Activated CD4-positive, CD25-positive, alpha-beta regulatory T cell (primary cell): ENCODE measurements around the gene KCNH2.

Source experiments
- DNase-seq, 4 experiments: peaks; one replicate each; lab custom pipeline; 2025; lab: John Stamatoyannopoulos, UW

Gene KCNH2

DNA sequence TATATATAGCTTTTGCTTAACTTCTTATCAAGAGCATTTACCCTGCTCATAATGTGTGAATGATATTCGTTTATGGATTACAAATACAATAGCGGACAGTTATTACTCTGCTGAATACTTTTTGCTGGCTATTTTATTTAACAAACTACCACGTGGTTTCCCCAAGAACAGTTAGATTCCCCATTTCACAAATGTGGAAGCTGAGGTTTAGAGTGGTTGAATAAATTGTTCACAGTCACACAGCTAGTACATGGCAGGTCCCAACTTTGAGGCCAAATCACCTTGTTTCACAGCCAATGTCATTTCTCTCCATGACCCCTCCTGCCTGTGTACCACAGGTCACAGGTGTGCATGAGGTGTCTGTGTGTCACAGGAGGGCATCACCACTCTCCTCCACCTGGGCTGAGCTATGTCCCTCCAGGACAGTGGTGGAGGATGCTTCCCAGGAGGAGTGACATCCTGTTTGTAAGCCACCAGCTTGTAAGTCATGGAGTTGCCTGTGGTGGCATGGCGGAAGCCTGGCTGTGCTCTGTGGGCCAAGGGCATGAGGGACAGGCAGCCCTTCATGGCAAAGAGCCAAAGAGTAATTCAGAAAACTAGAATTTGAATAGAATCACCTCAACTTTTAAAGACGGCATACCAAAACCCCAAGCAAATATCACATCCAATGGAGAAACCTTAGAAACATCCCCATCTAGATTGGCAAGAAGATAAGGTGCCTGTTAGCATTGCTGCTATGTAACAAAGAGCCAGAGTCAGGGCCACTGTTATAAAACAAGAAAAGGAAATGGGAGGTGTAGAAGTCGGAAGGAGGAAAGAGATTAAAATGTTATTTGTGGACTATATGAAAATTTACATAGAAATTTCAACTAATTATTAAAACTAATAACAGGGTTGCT, 73.9 kb downstream of the KCNH2 start:
- no peak for DNase-seq

DNA sequence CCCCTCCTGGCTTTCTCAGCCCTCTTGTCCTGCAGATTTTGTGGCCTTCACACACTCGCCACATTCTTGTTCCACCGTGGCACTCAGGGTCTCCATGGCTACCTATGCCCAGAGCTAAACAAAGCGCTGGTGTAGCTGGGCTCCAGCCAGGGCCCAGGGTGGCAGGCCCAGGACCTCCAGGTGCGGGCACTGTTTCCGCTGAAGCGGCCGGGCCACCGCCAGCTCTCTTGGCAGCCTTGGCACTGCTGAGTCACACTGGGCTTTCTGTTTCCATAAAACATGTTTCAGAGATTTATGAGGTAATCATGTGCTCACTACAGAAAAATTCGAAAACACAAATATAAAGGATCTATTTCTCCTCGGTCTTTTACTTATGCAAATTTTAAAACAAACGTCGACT, 74.5 kb downstream of the KCNH2 start:
- no peak for DNase-seq

DNA sequence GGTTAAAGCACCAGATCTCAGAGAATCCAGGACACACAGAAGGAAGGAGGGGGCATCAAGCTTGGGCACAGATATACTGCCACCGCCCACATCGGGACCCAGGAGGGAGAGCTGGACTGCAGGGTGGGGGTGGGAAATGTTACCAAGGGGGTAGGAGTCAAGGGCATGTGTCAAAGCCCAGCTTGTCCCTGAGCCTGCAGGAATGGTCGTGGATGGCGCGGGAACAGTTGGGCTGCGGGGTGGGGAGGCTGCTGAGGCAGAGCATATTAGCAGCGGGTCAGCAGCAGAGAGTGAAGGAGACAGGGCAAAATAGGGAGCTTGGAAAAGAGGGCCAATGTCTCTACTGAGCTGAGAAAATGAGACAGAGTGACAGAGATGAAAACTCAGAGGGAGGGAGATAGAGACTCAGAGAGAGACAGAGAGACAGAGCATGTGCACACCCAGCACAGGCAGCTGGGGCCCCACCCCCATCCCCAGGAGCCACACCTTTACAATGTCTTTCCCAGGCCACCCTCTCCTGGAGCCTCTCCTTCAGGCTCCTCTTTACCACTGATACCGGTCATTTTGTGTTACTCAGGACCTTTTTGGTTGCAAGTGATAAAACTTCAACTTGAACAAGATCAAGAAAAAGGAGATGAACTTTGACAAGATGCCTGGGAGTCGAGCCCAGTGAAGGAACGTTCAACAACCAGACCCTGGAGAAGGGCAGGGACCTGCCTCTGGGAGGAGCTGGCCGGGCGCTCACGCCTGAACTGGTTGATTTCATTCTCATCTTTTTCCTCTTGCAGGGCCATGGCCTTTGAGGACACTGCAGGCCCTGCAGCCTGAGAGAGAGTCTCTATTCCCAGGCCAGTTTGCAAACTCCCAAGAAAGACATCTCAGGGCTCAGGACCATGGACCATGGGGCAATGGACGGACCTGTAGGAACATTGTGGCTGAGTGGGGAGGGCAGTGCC, 75.8 kb downstream of the KCNH2 start:
- DNase-seq: no peak

DNA sequence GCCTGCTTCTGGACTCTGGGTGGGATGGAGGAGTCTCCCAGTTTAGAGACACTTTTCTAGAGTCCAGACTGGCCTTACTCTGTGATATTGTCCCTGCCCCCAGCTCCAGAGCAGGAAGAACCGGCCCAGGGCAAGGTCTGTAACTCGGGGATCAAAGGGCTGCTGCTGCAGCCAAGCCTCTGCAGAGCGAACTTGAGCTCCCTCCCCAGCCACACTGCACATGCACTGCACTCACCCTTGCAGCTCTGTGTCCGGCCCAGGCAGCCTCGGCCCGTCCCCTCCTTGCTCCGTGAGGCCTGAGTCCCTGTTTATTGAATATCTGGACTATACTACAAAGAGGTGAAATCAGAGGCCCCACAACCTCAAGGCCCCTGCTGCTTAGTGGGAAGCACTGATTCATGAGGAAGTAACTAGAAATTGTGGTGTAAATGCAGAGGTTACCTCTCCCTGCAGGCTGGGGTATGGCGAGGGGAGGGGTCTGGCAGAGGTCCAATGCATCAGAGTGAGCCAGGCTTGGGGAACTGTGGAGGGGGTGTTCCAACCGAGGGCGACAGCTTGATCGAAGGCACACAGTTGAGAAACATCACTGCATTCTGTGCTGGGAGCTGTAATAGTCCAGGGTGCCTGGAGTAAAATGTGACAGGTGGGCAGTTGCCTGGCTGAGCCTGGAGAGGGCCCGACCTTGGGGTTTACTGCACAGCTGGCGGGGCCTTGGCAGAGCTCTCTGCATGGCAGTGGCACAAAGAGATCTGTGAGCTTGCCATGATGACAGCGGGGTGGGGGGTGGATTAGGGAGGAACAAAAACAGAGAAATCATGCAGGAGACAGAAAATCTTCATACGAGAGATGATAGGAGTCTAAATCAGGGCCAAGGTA, 76.7 kb downstream of the KCNH2 start:
- DNase-seq: no peak

DNA sequence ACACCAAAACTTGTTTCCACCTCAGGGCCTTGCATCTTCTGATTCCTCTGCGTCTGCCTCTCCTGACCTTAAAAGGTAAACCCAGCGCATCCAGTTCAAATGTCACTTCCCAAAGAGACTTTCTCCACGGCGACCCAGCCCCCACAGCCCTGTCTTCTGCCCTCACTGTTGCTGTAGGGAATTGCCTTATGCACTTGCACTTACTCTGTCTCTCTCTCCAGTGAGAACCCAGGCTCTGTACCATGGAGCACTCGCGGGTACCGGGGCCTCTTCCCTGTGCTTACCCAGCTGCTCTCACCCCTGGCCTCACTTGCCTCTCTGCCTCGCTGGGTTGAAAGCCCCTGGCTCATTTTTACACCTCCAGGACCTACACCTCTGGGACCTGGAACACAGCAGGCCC, 77.4 kb downstream of the KCNH2 start:
- DNase-seq: no peak

DNA sequence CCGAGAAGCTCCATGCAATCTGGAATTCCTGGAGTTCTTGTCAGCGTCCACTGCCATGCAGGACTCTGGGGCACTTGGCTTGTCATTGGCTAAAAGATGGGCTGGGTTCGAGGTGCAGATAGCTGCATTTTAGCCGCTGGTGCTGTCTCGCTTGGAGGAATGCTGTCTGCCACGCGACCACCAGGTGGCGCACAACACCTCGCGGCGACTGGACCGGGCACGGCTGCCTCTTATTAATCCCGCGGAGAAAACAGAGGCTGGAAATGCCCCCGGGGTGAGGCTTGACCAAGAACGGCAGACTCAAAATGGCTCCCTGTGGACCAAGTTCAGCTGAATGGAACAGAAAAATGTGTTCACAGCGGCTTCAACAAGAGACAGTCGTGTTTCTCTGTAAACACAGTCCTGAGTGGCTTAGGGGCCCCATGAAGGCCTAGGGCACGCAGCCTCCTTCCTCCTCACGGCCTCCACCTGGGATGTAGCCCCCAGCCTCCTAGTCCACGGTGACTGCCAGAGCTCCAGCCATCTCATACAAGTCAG, 79.6 kb downstream of the KCNH2 start:
- DNase-seq: peak; percentile 56 to 71 (median 64)

DNA sequence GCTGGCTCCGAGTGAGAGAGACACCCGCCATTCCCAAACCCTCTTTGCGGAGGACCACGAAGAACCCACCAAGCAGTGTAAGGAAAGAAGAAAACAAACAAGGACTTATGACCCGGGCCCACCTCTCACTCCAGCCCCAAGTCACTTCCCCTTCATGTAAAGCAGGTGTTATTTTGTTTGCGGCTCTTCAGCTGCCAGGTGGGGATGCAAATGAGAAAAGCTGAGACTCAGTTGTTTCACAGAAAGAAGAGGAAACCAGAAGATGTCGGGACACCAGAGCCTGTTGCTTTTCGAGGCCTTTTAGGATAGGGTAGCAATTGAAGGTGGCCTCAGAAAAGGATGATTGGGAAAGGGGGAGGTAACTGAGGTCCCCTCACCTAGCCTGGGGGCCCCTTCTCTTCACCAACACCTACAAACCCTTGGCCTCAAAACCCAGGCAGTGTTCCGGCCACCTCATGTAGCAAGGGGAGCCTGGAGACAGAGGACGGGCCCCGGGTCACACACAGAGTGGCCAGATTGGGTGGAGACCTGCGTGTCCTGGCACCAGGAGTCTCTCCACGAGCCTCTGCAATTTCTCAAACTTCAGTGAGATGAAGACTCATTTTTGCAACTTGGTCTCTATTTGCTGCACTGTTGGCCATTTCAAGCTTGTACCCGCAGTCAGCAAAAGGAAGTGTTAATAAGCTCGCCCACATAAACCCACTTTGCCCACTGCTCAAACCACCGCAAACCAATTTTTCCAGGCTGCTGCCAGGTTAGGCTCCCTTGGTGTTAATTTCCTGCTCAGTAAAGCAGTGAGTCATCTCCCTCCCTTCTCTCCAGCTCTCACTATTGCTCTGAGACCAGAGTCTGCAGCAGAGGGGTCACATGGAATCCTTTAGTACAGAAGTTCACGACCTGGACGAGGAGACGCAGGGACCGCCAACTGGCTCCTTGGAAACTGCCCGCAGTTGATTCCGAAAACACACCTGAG, 80.3 kb downstream of the KCNH2 start:
- no peak for DNase-seq

DNA sequence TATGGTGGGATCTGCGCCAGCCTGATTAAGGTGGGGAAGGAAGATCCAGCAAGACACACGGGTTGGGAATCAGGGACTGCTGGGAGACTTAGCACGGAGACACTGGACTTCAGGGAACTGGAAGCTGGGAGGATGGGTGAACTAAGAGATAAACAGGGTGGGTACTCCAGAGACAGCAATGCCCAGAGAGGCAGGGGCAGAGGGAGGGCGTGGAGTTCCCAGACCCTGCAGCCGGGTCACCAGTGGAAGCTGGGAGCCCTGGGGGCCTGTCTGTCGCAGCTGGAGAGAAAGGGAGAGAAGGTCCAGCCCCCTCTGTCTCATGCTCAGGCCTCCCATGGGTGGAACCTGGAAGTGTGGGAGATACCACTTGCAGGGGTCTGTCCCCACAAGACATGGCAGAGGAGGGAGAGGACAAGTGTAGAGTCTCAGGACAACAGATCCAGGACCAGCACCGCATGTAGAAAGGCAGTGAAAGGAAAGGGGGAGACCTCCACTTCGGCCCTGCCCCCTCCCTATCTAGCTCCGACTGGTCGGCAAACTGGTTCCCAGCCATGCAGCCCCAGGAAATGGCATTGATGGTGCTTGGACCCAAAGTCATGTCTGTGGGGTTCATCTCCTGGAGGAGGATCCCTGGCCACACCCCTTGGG, 81.4 kb downstream of the KCNH2 start:
- no peak for DNase-seq

DNA sequence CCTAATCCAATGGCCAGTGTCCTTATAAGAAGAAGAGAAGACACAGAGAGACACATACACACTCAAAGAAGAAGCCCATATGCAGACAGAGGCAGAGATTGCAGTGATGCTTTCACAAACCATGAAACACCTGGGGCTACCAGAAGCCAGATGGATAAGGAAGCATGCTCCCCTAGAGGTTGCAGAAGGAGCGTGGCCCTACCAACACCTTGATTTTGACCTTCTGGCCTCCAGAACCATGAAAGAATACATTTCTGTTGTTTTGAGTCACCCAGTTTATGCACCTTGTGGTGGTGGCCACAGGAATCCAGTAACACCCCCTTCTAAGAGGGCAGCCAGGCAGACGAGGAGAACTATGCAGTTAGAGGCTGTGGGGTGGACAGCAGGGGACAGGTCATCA, 82.3 kb downstream of the KCNH2 start:
- no peak for DNase-seq
